ENCODE results near the gene ABCC4. TPM values are rescaled to one million over a fixed set of nuclear protein-coding genes. Genes with fewer than 3 reads are reported as not detected.

ABCC4 gene
- total RNA-seq, 1 donor from 2014 or later, result 7.5 TPM

- H3K36me3 Mint-ChIP-seq (ENCODE audit: insufficient read depth), result peaks cover 8% of the 10 kb centered on the region
- no peak for DNase-seq (ENCODE audit: low spot score, unreplicated experiment)
- no peak for TF ChIP-seq CTCF (IDR thresholded peaks at IDR 0.05; ENCODE audit: unreplicated experiment)
- peaks cover 16% of the 10 kb centered on the region for H3K9me3 Mint-ChIP-seq (ENCODE audit: low read depth)
- no peak overlapping the region for H3K27ac Mint-ChIP-seq
- H3K4me1 Mint-ChIP-seq (ENCODE audit: low read depth), result peaks cover 3% of the 10 kb centered on the region
- no peaks in the 10 kb centered on the region for H3K27me3 Mint-ChIP-seq
- H3K4me3 Mint-ChIP-seq (ENCODE audit: low read depth), result no peak overlapping the region
These were observed 213.4 kb downstream of the ABCC4 start for GRCh38 chr13:95087746-95088305.

GRCh38 chr13:95086761-95087160 lies 214.5 kb downstream of the ABCC4 start:
- H3K4me1 Mint-ChIP-seq (ENCODE audit: low read depth), result peaks cover 3% of the 10 kb centered on the region
- H3K36me3 Mint-ChIP-seq (ENCODE audit: insufficient read depth), result peaks cover 2% of the 10 kb centered on the region

GRCh38 chr13:95083758-95084157 lies 217.5 kb downstream of the ABCC4 start:
- Mint-ChIP-seq H3K9me3 (ENCODE audit: low read depth) (no peaks in the 10 kb centered on the region), H3K4me3 (ENCODE audit: low read depth) (no peak overlapping the region), H3K27me3 (no peaks in the 10 kb centered on the region), H3K27ac (no peak overlapping the region), H3K36me3 (ENCODE audit: insufficient read depth) (no peaks in the 10 kb centered on the region), H3K4me1 (ENCODE audit: low read depth) (peaks cover 3% of the 10 kb centered on the region)
- no peak for TF ChIP-seq CTCF (IDR thresholded peaks at IDR 0.05; ENCODE audit: unreplicated experiment)
- DNase-seq (ENCODE audit: low spot score, unreplicated experiment), result no peak

More at GRCh38 chr13:95086761-95087160, 214.5 kb downstream of the ABCC4 start:
- Mint-ChIP-seq H3K4me3 (ENCODE audit: low read depth) (no peak overlapping the region), H3K27me3 (no peaks in the 10 kb centered on the region), H3K27ac (no peak overlapping the region), H3K9me3 (ENCODE audit: low read depth) (peaks cover 6% of the 10 kb centered on the region)
- DNase-seq (ENCODE audit: low spot score, unreplicated experiment), result no peak
- no peak for TF ChIP-seq CTCF (IDR thresholded peaks at IDR 0.05; ENCODE audit: unreplicated experiment)

GRCh38 chr13:95083066-95083465 lies 218.2 kb downstream of the ABCC4 start:
- TF ChIP-seq CTCF (IDR thresholded peaks at IDR 0.05; ENCODE audit: unreplicated experiment), result no peak
- no peak for DNase-seq (ENCODE audit: low spot score, unreplicated experiment)
- Mint-ChIP-seq H3K4me1 (ENCODE audit: low read depth) (peaks cover 3% of the 10 kb centered on the region), H3K9me3 (ENCODE audit: low read depth) (no peaks in the 10 kb centered on the region), H3K4me3 (ENCODE audit: low read depth) (no peak overlapping the region), H3K36me3 (ENCODE audit: insufficient read depth) (no peaks in the 10 kb centered on the region), H3K27me3 (no peaks in the 10 kb centered on the region), H3K27ac (no peak overlapping the region)

- H3K4me1 Mint-ChIP-seq (ENCODE audit: low read depth), result no peaks in the 10 kb centered on the region
- no peak overlapping the region for H3K4me3 Mint-ChIP-seq (ENCODE audit: low read depth)
- no peak for DNase-seq (ENCODE audit: low spot score, unreplicated experiment)
- no peak overlapping the region for H3K27ac Mint-ChIP-seq
- peaks cover 18% of the 10 kb centered on the region for H3K36me3 Mint-ChIP-seq (ENCODE audit: insufficient read depth)
- H3K9me3 Mint-ChIP-seq (ENCODE audit: low read depth), result peaks cover 7% of the 10 kb centered on the region
- no peak for TF ChIP-seq CTCF (IDR thresholded peaks at IDR 0.05; ENCODE audit: unreplicated experiment)
- no peaks in the 10 kb centered on the region for H3K27me3 Mint-ChIP-seq
These were observed 225.7 kb downstream of the ABCC4 start for GRCh38 chr13:95075506-95075905.
